H1 (cell line): ENCODE results near the gene STAM2. TPM values are rescaled to one million over a fixed set of nuclear protein-coding genes. Genes with fewer than 3 reads are reported as not detected.
"Not testable (repeated sequence)": the region's sequence is repeated elsewhere in the genome, so short reads cannot be mapped to it uniquely, and the experiment has no call there.

Experiments used
- CTCF ChIA-PET: fragments of 300-600 bp; sonication (Branson Sonifier 250); formaldehyde crosslinking; loops from one replicate; lab custom pipeline; 2021; ENCODE audit not compliant: partially characterized antibody; lab: Charles Lee
- POLR2A ChIA-PET: fragments of 300-600 bp; sonication (Branson Sonifier 250); formaldehyde crosslinking; loops from one replicate; lab custom pipeline; 2021; ENCODE audit warnings: inconsistent platforms; ENCODE audit not compliant: partially characterized antibody; lab: Charles Lee
- DNase-seq, 2 experiments: peaks; one replicate each; pipeline versions ENCODE4 v3.0.0 to v3.0.0-alpha.2; 2010 to 2022; ENCODE audit warnings: low spot score in 2 of 2, low read depth in 1 of 2, mixed read lengths in 1 of 2
- FAIRE-seq: peaks from 2 replicates; lab custom pipeline; 2011; peaks lifted over from hg19 to GRCh38; lab: Jason Lieb, UNC
- H2AFZ ChIP-seq: 2 replicates; pipeline ENCODE4 v1.8.1; 2012; ENCODE audit warnings: low read length, inconsistent platforms
- H2AK5ac ChIP-seq: 2 replicates; pipeline ENCODE4 v1.6.1; 2013; ENCODE audit warnings: low read depth, low read length
- H2BK120ac ChIP-seq: replicated peaks from 2 replicates; pipeline ENCODE3; 2013; ENCODE audit warnings: low read depth, low read length, inconsistent platforms
- H2BK12ac ChIP-seq: 2 replicates; pipeline ENCODE4 v1.6.1; 2013; ENCODE audit warnings: low read depth, low read length
- H2BK15ac ChIP-seq: 2 replicates; pipeline ENCODE4 v1.6.1; 2013; ENCODE audit warnings: low read length
- H2BK20ac ChIP-seq: 2 replicates; pipeline ENCODE4 v1.6.1; 2013; ENCODE audit warnings: low read length
- H2BK5ac ChIP-seq: 2 replicates; pipeline ENCODE4 v1.6.1; 2013; ENCODE audit warnings: low read depth, low read length
- H3K14ac ChIP-seq: 2 replicates; pipeline ENCODE4 v1.6.1; 2013; ENCODE audit warnings: inconsistent platforms; ENCODE audit not compliant: insufficient read length
- H3K18ac ChIP-seq: 2 replicates; pipeline ENCODE4 v1.6.1; 2013; ENCODE audit warnings: low read length; ENCODE audit errors: extremely low read depth
- H3K23ac ChIP-seq: 2 replicates; pipeline ENCODE4 v1.6.1; 2013; ENCODE audit warnings: inconsistent platforms; ENCODE audit not compliant: insufficient read length
- H3K23me2 ChIP-seq: 2 replicates; pipeline ENCODE4 v1.6.1; 2013; ENCODE audit warnings: low read depth, low read length
- H3K27ac ChIP-seq: 2 replicates; pipeline ENCODE4 v1.6.1; 2011; ENCODE audit warnings: low read depth, low read length, inconsistent platforms
- H3K27me3 ChIP-seq, 4 experiments: replicated peaks in 1 of 4; 1 replicate in 1 of 4; 2 replicates in 3 of 4; pipeline versions ENCODE4 v1.6.1 to v1.8.1; 2011 to 2013; ENCODE audit warnings: low read length in 3 of 4, mild to moderate bottlenecking in 3 of 4, inconsistent platforms in 2 of 4, mixed read lengths in 2 of 4, moderate library complexity in 1 of 4; ENCODE audit not compliant: control insufficient read depth in 3 of 4, insufficient read depth in 3 of 4; ENCODE audit errors: extremely low read depth in 1 of 4
- H3K36me3 ChIP-seq, 4 experiments: 2 replicates each; pipeline versions ENCODE4 v1.6.1 to v1.8.1; 2011 to 2013; ENCODE audit warnings: mild to moderate bottlenecking in 4 of 4, low read length in 3 of 4, moderate library complexity in 2 of 4, control low read depth in 1 of 4, inconsistent platforms in 1 of 4; ENCODE audit not compliant: insufficient read depth in 4 of 4, control insufficient read depth in 2 of 4
- H3K4ac ChIP-seq: replicated peaks from 2 replicates; pipeline ENCODE3; 2013; ENCODE audit warnings: low read length, low read depth, mixed read lengths, inconsistent platforms; ENCODE audit not compliant: insufficient read length
- H3K4me1 ChIP-seq, 4 experiments: replicated peaks in 1 of 4; 1 replicate in 1 of 4; 2 replicates in 3 of 4; pipeline versions ENCODE4 v1.6.1 to v1.8.1; 2011 to 2013; ENCODE audit warnings: low read length in 3 of 4, inconsistent platforms in 2 of 4, mixed read lengths in 1 of 4; ENCODE audit not compliant: insufficient read depth in 4 of 4, control insufficient read depth in 3 of 4
- H3K4me2 ChIP-seq, 2 experiments: 2 replicates each; pipeline versions ENCODE4 v1.6.1 to v1.8.1; 2011 to 2013; ENCODE audit warnings: low read depth in 2 of 2, low read length in 2 of 2, control low read depth in 1 of 2, inconsistent platforms in 1 of 2, mild to moderate bottlenecking in 1 of 2; ENCODE audit not compliant: insufficient read depth in 1 of 2
- H3K4me3 ChIP-seq, 4 experiments: fragments of 200-600, 300-600 bp in 1 of 4; sonication (generic), shearing (Covaris generic), sonication (Bioruptor Twin) in 1 of 4; 2 replicates each; pipeline versions ENCODE4 v1.5.1 to v1.8.1; 2011 to 2016; ENCODE audit warnings: low read length in 4 of 4, low read depth in 3 of 4, control low read depth in 2 of 4, inconsistent platforms in 2 of 4, mild to moderate bottlenecking in 2 of 4, mixed read lengths in 1 of 4, moderate library complexity in 1 of 4; ENCODE audit not compliant: insufficient read depth in 2 of 4; ENCODE audit errors: extremely low read depth in 1 of 4
- H3K56ac ChIP-seq: replicated peaks from 2 replicates; pipeline ENCODE3; 2013; ENCODE audit warnings: low read depth, mild to moderate bottlenecking, mixed read lengths, low read length, inconsistent platforms; ENCODE audit not compliant: insufficient read length
- H3K79me1 ChIP-seq: 2 replicates; pipeline ENCODE4 v1.6.1; 2013; ENCODE audit warnings: low read depth, low read length, control low read depth
- H3K79me2 ChIP-seq, 2 experiments: 2 replicates each; pipeline versions ENCODE4 v1.6.1 to v1.8.1; 2012 to 2013; ENCODE audit warnings: low read length in 2 of 2, mild to moderate bottlenecking in 2 of 2, inconsistent platforms in 1 of 2; ENCODE audit not compliant: insufficient read depth in 2 of 2, control insufficient read depth in 1 of 2
- H3K9ac ChIP-seq, 4 experiments: replicated peaks in 1 of 4; 1 replicate in 1 of 4; 2 replicates in 3 of 4; pipeline versions ENCODE4 v1.6.1 to v1.8.1; 2011 to 2013; ENCODE audit warnings: low read depth in 3 of 4, low read length in 3 of 4, control low read depth in 2 of 4, mild to moderate bottlenecking in 2 of 4, moderate library complexity in 2 of 4, inconsistent platforms in 1 of 4; ENCODE audit errors: extremely low read depth in 1 of 4
- H3K9me3 ChIP-seq, 2 experiments: 2 replicates each; pipeline versions ENCODE4 v1.6.1 to v1.8.1; 2012 to 2013; ENCODE audit warnings: mild to moderate bottlenecking in 2 of 2, moderate library complexity in 2 of 2, control low read depth in 1 of 2, inconsistent platforms in 1 of 2, low read depth in 1 of 2, low read length in 1 of 2, mixed read lengths in 1 of 2; ENCODE audit not compliant: insufficient read depth in 2 of 2
- H4K20me1 ChIP-seq, 2 experiments: replicated peaks in 1 of 2; 2 replicates each; pipeline versions ENCODE3 to v1.8.1; 2011 to 2013; ENCODE audit warnings: inconsistent platforms in 2 of 2, low read length in 2 of 2, mild to moderate bottlenecking in 1 of 2; ENCODE audit not compliant: insufficient read depth in 2 of 2, control insufficient read depth in 1 of 2
- H4K5ac ChIP-seq: 2 replicates; pipeline ENCODE4 v1.6.1; 2013; ENCODE audit warnings: low read length, low read depth, mixed read lengths, inconsistent platforms; ENCODE audit not compliant: insufficient read length
- H4K8ac ChIP-seq: 2 replicates; pipeline ENCODE4 v1.8.0; 2013; ENCODE audit warnings: mild to moderate bottlenecking, moderate library complexity, low read length, inconsistent platforms; ENCODE audit not compliant: insufficient read depth; ENCODE audit errors: extremely low read depth
- H4K91ac ChIP-seq: replicated peaks from 2 replicates; pipeline ENCODE3; 2013; ENCODE audit warnings: low read length, mixed read lengths, inconsistent platforms; ENCODE audit not compliant: insufficient read length
- WGBS, 2 experiments: shearing (Covaris generic) in 1 of 2; methylation state at CpG; one replicate each; pipeline versions ENCODE4 v1.1.6 to v1.1.7; 2013 to 2015; ENCODE audit warnings: low lambda C conversion rate in 2 of 2, mixed read lengths in 2 of 2, inconsistent platforms in 1 of 2, low coverage in 1 of 2, missing lambda C conversion rate in 1 of 2; ENCODE audit not compliant: insufficient replicate concordance in 2 of 2, insufficient coverage in 1 of 2, insufficient read length in 1 of 2; ENCODE audit errors: extremely low coverage in 1 of 2, missing lambda C conversion rate in 1 of 2; 5-methylcytosine and 5-hydroxymethylcytosine counted together
- polyA plus RNA-seq, 7 experiments: library from polyadenylated mRNA; depleted of rRNA in 3 of 7; stranded (reverse) in 5 of 7; unstranded in 2 of 7; fragments of >200 nt in 5 of 7; fragments of 200-250 nt in 2 of 7; gene quantifications; 1 replicate in 5 of 7; 2 replicates in 1 of 7; 4 replicates in 1 of 7; pipeline versions ENCODE4 v1.2.1 to v1.2.3, GENCODE V29; 2011 to 2013; ENCODE audit warnings: missing spikeins in 2 of 7, mixed read lengths in 2 of 7
- total RNA-seq: library from RNA; stranded (reverse); fragmentation: NEBNext Ultra II Directional; extraction: Animal tissue kit (Norgen Biotek cat#: 25700); gene quantifications from 2 replicates; pipeline ENCODE4 v1.2.1, GENCODE V29; 2021

The STAM2 gene
- total and polyA plus RNA-seq, 2 of the 8 experiments (the other 6 are each of a cell fraction or from before 2014, with no cell fraction given): 5.4 to 9.4 TPM

DNA sequence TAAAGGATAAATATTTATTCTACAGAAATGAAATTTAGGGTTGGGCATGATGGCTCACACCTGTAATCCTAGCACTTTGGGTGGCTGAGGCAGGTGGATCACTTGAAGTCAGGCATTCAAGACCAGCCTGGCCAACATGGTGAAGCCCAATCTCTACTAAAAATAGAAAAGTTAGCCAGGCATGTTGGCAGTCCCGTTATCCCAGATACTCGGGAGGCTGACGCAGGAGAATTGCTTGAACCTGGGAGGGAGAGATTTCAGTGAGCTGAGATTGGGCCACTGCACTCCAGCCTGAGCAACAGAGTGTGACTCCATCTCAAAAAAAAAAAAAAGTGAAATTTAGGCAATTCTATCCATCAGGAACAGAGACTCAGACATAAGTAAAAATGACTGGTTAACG, 84.8 kb downstream of the STAM2 start:
- H2BK5ac ChIP-seq, H3K4ac ChIP-seq, H2BK120ac ChIP-seq, H3K56ac ChIP-seq, POLR2A ChIA-PET, H3K9ac ChIP-seq, H3K27ac ChIP-seq, H3K27me3 ChIP-seq, H2BK20ac ChIP-seq, H3K4me2 ChIP-seq, H2AK5ac ChIP-seq, H4K91ac ChIP-seq, DNase-seq, H3K79me2 ChIP-seq, H3K4me1 ChIP-seq, H3K9me3 ChIP-seq, H3K14ac ChIP-seq, FAIRE-seq, H2AFZ ChIP-seq, H3K18ac ChIP-seq, H3K23me2 ChIP-seq, H2BK15ac ChIP-seq, H4K20me1 ChIP-seq, H4K5ac ChIP-seq, H2BK12ac ChIP-seq, H3K36me3 ChIP-seq, H3K4me3 ChIP-seq, H3K23ac ChIP-seq, H3K79me1 ChIP-seq, H4K8ac ChIP-seq: not testable (repeated sequence)
- CTCF ChIA-PET: interaction anchor here (0.9 to 3.3 kb wide), 6 partner anchors 38 to 164 kb away, joined by 3 to 14 read pairs (median 4); no protein-coding TSS in a partner anchor
- WGBS, 2 experiments: 91% methylated on average over 4 of the region's 4 CpGs; no CpG with 5 or more reads in 1 of the 2 experiments
